ENCODE results near the gene CADPS2.

CADPS2 gene

DNA sequence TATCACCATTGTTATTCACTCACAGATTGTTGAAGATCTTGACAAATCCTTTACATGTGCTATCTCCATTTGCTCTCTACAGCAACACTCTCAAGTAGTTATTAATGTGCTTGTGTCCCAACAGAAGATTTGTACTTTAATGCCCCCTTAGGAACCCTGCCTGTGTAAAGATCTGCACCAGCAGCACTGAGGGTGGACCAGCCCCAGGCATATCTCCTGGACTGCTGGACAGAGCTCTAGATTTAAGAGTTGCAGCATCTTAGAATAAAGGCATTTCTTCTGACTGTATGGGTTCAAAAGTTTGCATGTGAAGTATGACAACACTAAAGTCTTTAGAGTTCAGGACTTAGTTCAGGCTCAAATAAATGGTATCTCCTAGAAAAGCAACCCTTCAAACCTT lies 282.0 kb downstream of the CADPS2 start:
- TF ChIP-seq, protein P1, sequence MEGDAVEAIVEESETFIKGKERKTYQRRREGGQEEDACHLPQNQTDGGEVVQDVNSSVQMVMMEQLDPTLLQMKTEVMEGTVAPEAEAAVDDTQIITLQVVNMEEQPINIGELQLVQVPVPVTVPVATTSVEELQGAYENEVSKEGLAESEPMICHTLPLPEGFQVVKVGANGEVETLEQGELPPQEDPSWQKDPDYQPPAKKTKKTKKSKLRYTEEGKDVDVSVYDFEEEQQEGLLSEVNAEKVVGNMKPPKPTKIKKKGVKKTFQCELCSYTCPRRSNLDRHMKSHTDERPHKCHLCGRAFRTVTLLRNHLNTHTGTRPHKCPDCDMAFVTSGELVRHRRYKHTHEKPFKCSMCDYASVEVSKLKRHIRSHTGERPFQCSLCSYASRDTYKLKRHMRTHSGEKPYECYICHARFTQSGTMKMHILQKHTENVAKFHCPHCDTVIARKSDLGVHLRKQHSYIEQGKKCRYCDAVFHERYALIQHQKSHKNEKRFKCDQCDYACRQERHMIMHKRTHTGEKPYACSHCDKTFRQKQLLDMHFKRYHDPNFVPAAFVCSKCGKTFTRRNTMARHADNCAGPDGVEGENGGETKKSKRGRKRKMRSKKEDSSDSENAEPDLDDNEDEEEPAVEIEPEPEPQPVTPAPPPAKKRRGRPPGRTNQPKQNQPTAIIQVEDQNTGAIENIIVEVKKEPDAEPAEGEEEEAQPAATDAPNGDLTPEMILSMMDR (IDR thresholded peaks at IDR 0.05; ENCODE audit: insufficient read depth, low read depth, low read length, missing control alignments) = no peak
- no peak for DNase-seq (ENCODE audit: low read depth)

GRCh38 chr7:122602800-122603199 lies 283.5 kb downstream of the CADPS2 start:
- DNase-seq (ENCODE audit: low read depth) = peak; percentile 19
- no peak overlapping the region for H3K4me3 ChIP-seq (ENCODE audit: low read length)
- TF ChIP-seq, protein P1 (IDR thresholded peaks at IDR 0.05; ENCODE audit: insufficient read depth, low read depth, low read length, missing control alignments) = no peak

More for the DNA sequence above, 282.0 kb downstream of the CADPS2 start:
- H3K4me3 ChIP-seq (ENCODE audit: low read length) = no peak overlapping the region

GRCh38 chr7:122600630-122601029 lies 285.6 kb downstream of the CADPS2 start:
- TF ChIP-seq, protein P1 (IDR thresholded peaks at IDR 0.05; ENCODE audit: insufficient read depth, low read depth, low read length, missing control alignments) = no peak
- H3K4me3 ChIP-seq (ENCODE audit: low read length) = no peak overlapping the region
- DNase-seq (ENCODE audit: low read depth) = no peak

DNA sequence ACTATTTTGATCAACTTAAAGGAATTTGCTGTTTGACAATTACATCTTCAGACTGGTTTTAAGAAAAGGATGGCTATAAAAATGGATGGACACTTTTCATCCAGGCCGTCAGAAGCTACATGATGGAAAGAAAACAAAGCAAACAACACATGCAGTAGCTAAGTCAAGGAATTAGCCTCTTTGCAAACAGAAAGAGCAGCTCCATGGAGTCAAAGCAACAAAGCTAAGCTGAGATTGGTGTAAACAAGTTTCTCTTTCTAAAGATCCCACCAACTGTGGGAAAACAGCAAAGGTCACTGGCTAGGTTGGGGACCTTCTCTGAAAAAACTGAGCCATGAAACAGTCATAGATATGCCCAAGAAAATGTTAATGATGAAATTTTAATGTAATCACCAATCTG lies 286.2 kb downstream of the CADPS2 start:
- H3K4me3 ChIP-seq (ENCODE audit: low read length) = no peak overlapping the region
- TF ChIP-seq, protein P1 (IDR thresholded peaks at IDR 0.05; ENCODE audit: insufficient read depth, low read depth, low read length, missing control alignments) = no peak
- no peak for DNase-seq (ENCODE audit: low read depth)

DNA sequence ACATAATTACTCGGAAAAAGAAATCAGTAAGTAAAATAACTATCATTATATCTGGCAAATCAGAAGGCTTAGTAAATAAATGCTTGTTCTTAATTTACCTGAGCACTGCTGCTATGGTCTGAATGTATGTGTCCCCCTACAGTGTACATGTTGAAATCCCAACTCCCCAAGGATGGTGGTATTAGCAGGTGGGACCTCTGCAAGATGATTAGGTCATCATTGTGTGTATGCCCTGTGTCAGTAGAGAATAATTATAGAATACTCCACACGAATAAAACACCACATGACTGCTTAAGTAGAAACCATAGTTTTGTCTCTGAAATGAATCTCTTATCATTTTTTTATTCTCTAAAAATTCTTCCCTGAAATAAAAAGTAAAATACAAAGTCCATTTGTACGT lies 289.0 kb downstream of the CADPS2 start:
- DNase-seq (ENCODE audit: low read depth) = no peak
- TF ChIP-seq, protein P1 (IDR thresholded peaks at IDR 0.05; ENCODE audit: insufficient read depth, low read depth, low read length, missing control alignments) = no peak
- no peak overlapping the region for H3K4me3 ChIP-seq (ENCODE audit: low read length)

GRCh38 chr7:122595885-122596284 lies 290.4 kb downstream of the CADPS2 start:
- no peak for DNase-seq (ENCODE audit: low read depth)
- TF ChIP-seq, protein P1 (IDR thresholded peaks at IDR 0.05; ENCODE audit: insufficient read depth, low read depth, low read length, missing control alignments) = no peak
- H3K4me3 ChIP-seq (ENCODE audit: low read length) = no peak overlapping the region

DNA sequence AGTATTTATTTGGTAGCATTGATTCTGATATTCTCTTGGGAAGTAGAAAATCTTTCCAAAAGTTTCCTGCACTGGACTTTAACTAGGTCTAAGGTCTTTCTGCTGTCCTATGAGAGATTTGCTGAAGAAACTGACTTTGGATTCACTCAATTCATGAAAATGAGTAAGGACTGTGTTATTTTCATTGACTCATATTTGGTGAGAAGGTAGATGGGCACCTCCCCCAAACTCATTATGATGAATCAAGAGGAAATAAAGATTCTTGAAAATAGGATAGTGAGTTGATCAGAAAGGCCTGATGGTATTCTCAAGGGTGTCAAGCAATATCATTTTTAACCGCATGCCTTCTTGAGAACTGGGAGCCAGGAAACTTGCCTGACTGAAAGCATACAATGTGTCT lies 297.6 kb downstream of the CADPS2 start:
- TF ChIP-seq, protein P1 (IDR thresholded peaks at IDR 0.05; ENCODE audit: insufficient read depth, low read depth, low read length, missing control alignments) = no peak
- peak; percentile 47 for DNase-seq (ENCODE audit: low read depth)
- no peak overlapping the region for H3K4me3 ChIP-seq (ENCODE audit: low read length)

All from epithelial cell of esophagus (primary cell).